Endothelial cell of umbilical vein (primary cell): ENCODE measurements around the gene DGKI. TPM values are rescaled to one million over a fixed set of nuclear protein-coding genes. Genes with fewer than 3 reads are reported as not detected.

Experiments used
- BruUV-seq: library from RNA; stranded (reverse); fragments of 400-500 nt; replicated peaks from 2 replicates; lab custom pipeline; 2021; lab: Mats Ljungman, UMichigan
- CTCF ChIA-PET: fragments of 300-600, 350-600 bp; sonication (Branson Sonifier 250); formaldehyde crosslinking; loops from one replicate; lab custom pipeline; 2021; ENCODE audit warnings: antibody characterized with exemption, inconsistent platforms; lab: Charles Lee
- POLR2A ChIA-PET: fragments of 300-600, 350-600 bp; sonication (Branson Sonifier 250); formaldehyde crosslinking; loops from one replicate; lab custom pipeline; 2021; ENCODE audit warnings: antibody characterized with exemption, inconsistent platforms; lab: Charles Lee
- DNase-seq: peaks from one replicate; pipeline ENCODE4 v3.0.0-alpha.2; 2011; ENCODE audit warnings: low read depth, low spot score
- FAIRE-seq: peaks from 2 replicates; lab custom pipeline; 2011; peaks lifted over from hg19 to GRCh38; lab: Jason Lieb, UNC
- H2AFZ ChIP-seq: 2 replicates; pipeline ENCODE4 v1.6.0; 2012; ENCODE audit warnings: low read depth, low read length, control low read depth, inconsistent platforms
- H3K27ac ChIP-seq: 2 replicates; pipeline ENCODE4 v1.5.1; 2011; ENCODE audit warnings: low read depth, mild to moderate bottlenecking, control low read depth, low read length, moderate library complexity; ENCODE audit not compliant: insufficient read depth
- H3K27me3 ChIP-seq, 2 experiments: 2 replicates each; pipeline versions ENCODE4 v1.6.0 to v1.6.1; 2011; ENCODE audit warnings: low read length in 2 of 2, mixed read lengths in 1 of 2; ENCODE audit not compliant: control insufficient read depth in 2 of 2, insufficient read depth in 2 of 2
- H3K36me3 ChIP-seq, 2 experiments: 2 replicates in 1 of 2; 3 replicates in 1 of 2; pipeline ENCODE4 v1.5.1; 2011; ENCODE audit warnings: low read length in 2 of 2, mild to moderate bottlenecking in 1 of 2, moderate library complexity in 1 of 2; ENCODE audit not compliant: control insufficient read depth in 2 of 2, insufficient read depth in 2 of 2; ENCODE audit errors: extremely low read depth in 1 of 2
- H3K4me1 ChIP-seq: 3 replicates; pipeline ENCODE4 v1.5.1; 2011; ENCODE audit warnings: mild to moderate bottlenecking, low read length; ENCODE audit not compliant: control insufficient read depth, insufficient read depth; ENCODE audit errors: extremely low read depth
- H3K4me2 ChIP-seq: 2 replicates; pipeline ENCODE4 v1.6.1; 2011; ENCODE audit warnings: low read length, control low read depth, mixed read lengths; ENCODE audit not compliant: insufficient read depth
- H3K4me3 ChIP-seq, 3 experiments: fragments of 200-600 bp in 1 of 3; sonication (generic), shearing (Covaris generic) in 1 of 3; replicated peaks in 1 of 3; 2 replicates each; pipeline ENCODE4 v1.5.1; 2011 to 2016; ENCODE audit warnings: control low read depth in 3 of 3, low read length in 3 of 3, mild to moderate bottlenecking in 2 of 3, inconsistent platforms in 1 of 3, low read depth in 1 of 3, moderate library complexity in 1 of 3; ENCODE audit not compliant: insufficient read depth in 1 of 3
- H3K79me2 ChIP-seq: 2 replicates; pipeline ENCODE4 v1.6.0; 2012; ENCODE audit warnings: low read length, inconsistent platforms; ENCODE audit not compliant: control insufficient read depth, insufficient read depth
- H3K9ac ChIP-seq: replicated peaks from 2 replicates; pipeline ENCODE3; 2011; ENCODE audit warnings: low read length, control low read depth; ENCODE audit not compliant: insufficient read depth; ENCODE audit errors: extremely low read depth
- H3K9me1 ChIP-seq: replicated peaks from 3 replicates; pipeline ENCODE4 v1.6.0; 2011; ENCODE audit warnings: mild to moderate bottlenecking, low read length; ENCODE audit not compliant: control insufficient read depth, insufficient read depth; ENCODE audit errors: extremely low read depth
- H3K9me3 ChIP-seq: replicated peaks from 2 replicates; pipeline ENCODE4 v1.5.1; 2012; ENCODE audit warnings: low read length, inconsistent platforms; ENCODE audit not compliant: control insufficient read depth, insufficient read depth
- H4K20me1 ChIP-seq: replicated peaks from 2 replicates; pipeline ENCODE3; 2011; ENCODE audit warnings: mild to moderate bottlenecking, low read length; ENCODE audit not compliant: control insufficient read depth, insufficient read depth; ENCODE audit errors: extremely low read depth
- CTCF ChIP-seq, 2 donors: IDR thresholded peaks; 1 replicate in 1 of 2; 2 replicates in 1 of 2; pipeline ENCODE4 v1.5.1; 2011; ENCODE audit warnings: low read length in 2 of 2, mild to moderate bottlenecking in 2 of 2, moderate library complexity in 2 of 2, control low read depth in 1 of 2, inconsistent platforms in 1 of 2, low read depth in 1 of 2; ENCODE audit not compliant: insufficient read depth in 1 of 2; ENCODE audit errors: extremely low read depth in 1 of 2
- EZH2 ChIP-seq: IDR thresholded peaks from 2 replicates; pipeline ENCODE4 v1.6.1; 2012; ENCODE audit warnings: borderline replicate concordance, low read depth, mild to moderate bottlenecking, moderate library complexity, low read length, inconsistent platforms; ENCODE audit not compliant: severe bottlenecking
- FOS ChIP-seq: IDR thresholded peaks from 2 replicates; pipeline ENCODE4 v1.6.1; 2011; ENCODE audit warnings: mild to moderate bottlenecking, low read length, moderate library complexity, borderline replicate concordance; ENCODE audit not compliant: insufficient read depth
- GATA2 ChIP-seq: IDR thresholded peaks from 2 replicates; pipeline ENCODE4 v1.7.0; 2011; ENCODE audit warnings: low read depth, mild to moderate bottlenecking, moderate library complexity, mixed read lengths, low read length; ENCODE audit not compliant: insufficient read length, insufficient read depth
- JUN ChIP-seq: IDR thresholded peaks from 2 replicates; pipeline ENCODE4 v1.6.1; 2011; ENCODE audit warnings: borderline replicate concordance, low read depth; ENCODE audit not compliant: insufficient read length, insufficient read depth
- MAX ChIP-seq: IDR thresholded peaks from 2 replicates; pipeline ENCODE4 v1.6.1; 2011; ENCODE audit not compliant: insufficient read depth, insufficient read length
- MYC ChIP-seq: IDR thresholded peaks from one replicate; pipeline ENCODE4 v1.6.1; 2011; ENCODE audit warnings: mild to moderate bottlenecking, low read depth, low read length
- POLR2A ChIP-seq: IDR thresholded peaks from 2 replicates; pipeline ENCODE4 v1.6.1; 2012; ENCODE audit warnings: low read depth, mild to moderate bottlenecking, control low read depth, low read length
- POLR2AphosphoS5 ChIP-seq: IDR thresholded peaks from 2 replicates; pipeline ENCODE4 v1.6.1; 2012; ENCODE audit warnings: low read depth, mild to moderate bottlenecking, control low read depth, low read length, moderate library complexity; ENCODE audit not compliant: insufficient read depth
- dilution Hi-C: fragments of 300-500 bp; cut with MboI; formaldehyde crosslinking; loops from one replicate; pipeline ENCODE4 v1.15.0; 2019; ENCODE audit warnings: low sequenced_read_pairs; ENCODE audit not compliant: extremely low pct_ligation_motif_present
- intact Hi-C: fragments of 100-400 bp; cut with micrococcal nuclease; formaldehyde crosslinking; loops from one replicate; pipeline ENCODE4 v1.10.0; 2022
- polyA plus RNA-seq, 4 experiments: library from polyadenylated mRNA; depleted of rRNA in 3 of 4; stranded (reverse) in 3 of 4; unstranded in 1 of 4; fragments of >200 nt; gene quantifications; 2 replicates each; pipeline versions ENCODE4 v1.2.1 to v1.2.3, GENCODE V29; 2011 to 2012; ENCODE audit warnings: missing spikeins in 1 of 4
- total RNA-seq: library from RNA; stranded (reverse); gene quantifications from 2 replicates; pipeline ENCODE4 v1.2.3, GENCODE V29; 2021

DGKI gene
- total and polyA plus RNA-seq, 2 donors (not counting 3 experiments of a cell fraction or from before 2014, with no cell fraction given) = 0.11 to 0.51 TPM

GRCh38 chr7:137439829-137440825, 406.6 kb downstream of the DGKI start:
- Histone ChIP-seq H3K27me3 (no peaks in the 10 kb centered on the region), H3K4me3 (no peak overlapping the region), H2AFZ (no peak overlapping the region), H3K79me2 (no peaks in the 10 kb centered on the region), H3K4me2 (no peak overlapping the region), H3K9ac (no peak overlapping the region), H4K20me1 (no peaks in the 10 kb centered on the region), H3K4me1 (no peaks in the 10 kb centered on the region), H3K36me3 (no peaks in the 10 kb centered on the region), H3K27ac (no peak overlapping the region), H3K9me3 (no peaks in the 10 kb centered on the region), H3K9me1 (no peaks in the 10 kb centered on the region)
- POLR2A ChIA-PET = no interaction called here
- no TSS peak for BruUV-seq
- intact Hi-C loops = no loop called here
- DNase-seq (no peak), FAIRE-seq (no peak)
- CTCF ChIA-PET = no interaction called here
- no peak for TF ChIP-seq MYC
- TF ChIP-seq EZH2 = no peak
- no peak for TF ChIP-seq CTCF (IDR thresholded peaks at IDR 0.05; ENCODE audit: extremely low read depth in 1 of 2, insufficient read depth in 1 of 2, low read depth in 1 of 2, low read length in 2 of 2)
- TF ChIP-seq POLR2AphosphoS5 = no peak
- no peak for TF ChIP-seq JUN
- no peak for TF ChIP-seq MAX
- TF ChIP-seq GATA2 = no peak
- TF ChIP-seq FOS = no peak
- TF ChIP-seq POLR2A = no peak
- dilution Hi-C loops = no loop called here
